SK-N-SH treated with all-trans-retinoic acid at 6 μM for 48 hours (cell line): Measurements from ENCODE around the gene COL24A1.

Source experiments
- ATAC-seq: fragments of 200-7000 bp; cut with Tn5 transposase; 3 replicates; pipeline ENCODE4 v1.9.1; 2020; ENCODE audit warnings: mild to moderate bottlenecking, moderate library complexity
- ARNTL ChIP-seq: fragments of 450-650 bp; formaldehyde crosslinking; IDR thresholded peaks from 2 replicates; pipeline ENCODE4 v1.5.0; 2020; ENCODE audit warnings: low read depth, mild to moderate bottlenecking, moderate library complexity, borderline replicate concordance
- BACH2 ChIP-seq: fragments of 250-450 bp; sonication (Bioruptor Pico); IDR thresholded peaks from 2 replicates; pipeline ENCODE4 v1.9.0; 2021; ENCODE audit warnings: mild to moderate bottlenecking, borderline replicate concordance
- CREB5 ChIP-seq: fragments of 250-450 bp; sonication (Bioruptor Pico); IDR thresholded peaks from 2 replicates; pipeline ENCODE4 v1.5.1; 2020; ENCODE audit warnings: low read depth, mild to moderate bottlenecking, moderate library complexity
- CSDC2 ChIP-seq: fragments of 250-450 bp; sonication (Bioruptor Pico); IDR thresholded peaks from 2 replicates; pipeline ENCODE4 v1.5.0; 2020; ENCODE audit warnings: mild to moderate bottlenecking, moderate library complexity
- CSRNP3 ChIP-seq: fragments of 250-450 bp; sonication (Bioruptor Pico); IDR thresholded peaks from 2 replicates; pipeline ENCODE4 v1.5.1; 2021; ENCODE audit warnings: mild to moderate bottlenecking, moderate library complexity
- ESRRG ChIP-seq: fragments of 250-450 bp; sonication (Bioruptor Pico); IDR thresholded peaks from 2 replicates; pipeline ENCODE4 v1.6.1; 2021; ENCODE audit warnings: mild to moderate bottlenecking
- GLIS3 ChIP-seq: fragments of 250-450 bp; sonication (Bioruptor Pico); IDR thresholded peaks from 2 replicates; pipeline ENCODE4 v1.5.0; 2020; ENCODE audit warnings: mild to moderate bottlenecking, moderate library complexity
- OSR1 ChIP-seq: fragments of 250-450 bp; sonication (Bioruptor Pico); IDR thresholded peaks from 2 replicates; pipeline ENCODE4 v1.8.0; 2022; ENCODE audit warnings: moderate library complexity, mild to moderate bottlenecking, inconsistent platforms
- PATZ1 ChIP-seq: fragments of 250-450 bp; sonication (Bioruptor Pico); IDR thresholded peaks from 2 replicates; pipeline ENCODE4 v1.8.0; 2020; ENCODE audit warnings: mild to moderate bottlenecking, moderate library complexity, borderline replicate concordance
- PPARA ChIP-seq: fragments of 250-450 bp; sonication (Bioruptor Pico); IDR thresholded peaks from 2 replicates; pipeline ENCODE4 v1.5.0; 2020; ENCODE audit warnings: mild to moderate bottlenecking, borderline replicate concordance
- RARB ChIP-seq: fragments of 250-450 bp; sonication (Bioruptor Pico); IDR thresholded peaks from 2 replicates; pipeline ENCODE4 v1.8.0; 2021; ENCODE audit warnings: mild to moderate bottlenecking, moderate library complexity
- SNAI2 ChIP-seq: fragments of 250-450 bp; sonication (Bioruptor Pico); IDR thresholded peaks from 2 replicates; pipeline ENCODE4 v1.5.0; 2020; ENCODE audit warnings: mild to moderate bottlenecking, moderate library complexity
- TCF4 ChIP-seq: fragments of 250-450 bp; sonication (Bioruptor Pico); IDR thresholded peaks from 2 replicates; pipeline ENCODE4 v1.8.0; 2021; ENCODE audit warnings: mild to moderate bottlenecking, moderate library complexity, borderline replicate concordance
- ZC3H10 ChIP-seq: fragments of 250-450 bp; sonication (Bioruptor Pico); IDR thresholded peaks from 2 replicates; pipeline ENCODE4 v1.5.1; 2021; ENCODE audit warnings: mild to moderate bottlenecking, moderate library complexity
- ZFP3 ChIP-seq: fragments of 250-450 bp; sonication (Bioruptor Pico); IDR thresholded peaks from 2 replicates; pipeline ENCODE4 v1.5.0; 2020; ENCODE audit warnings: mild to moderate bottlenecking, moderate library complexity
- ZFP30 ChIP-seq: fragments of 450-650 bp; formaldehyde crosslinking; IDR thresholded peaks from 2 replicates; pipeline ENCODE4 v1.5.0; 2022; ENCODE audit warnings: mild to moderate bottlenecking, moderate library complexity
- ZNF565 ChIP-seq: fragments of 450-650 bp; formaldehyde crosslinking; conservative IDR thresholded peaks from 2 replicates; pipeline ENCODE4 v1.5.0; 2020; ENCODE audit warnings: low read depth, mild to moderate bottlenecking, moderate library complexity
- ZNF8 ChIP-seq: fragments of 450-650 bp; formaldehyde crosslinking; IDR thresholded peaks from 2 replicates; pipeline ENCODE4 v1.5.0; 2020; ENCODE audit warnings: mild to moderate bottlenecking, moderate library complexity
- TF ChIP-seq, protein P1 (sequence below): fragments of 250-450 bp; sonication (Bioruptor Pico); IDR thresholded peaks from 2 replicates; pipeline ENCODE4 v1.5.0; 2020; ENCODE audit warnings: mild to moderate bottlenecking, moderate library complexity
- TF ChIP-seq, protein P2 (sequence below): fragments of 250-450 bp; sonication (Bioruptor Pico); IDR thresholded peaks from 2 replicates; pipeline ENCODE4 v1.8.0; 2021; ENCODE audit warnings: low read depth, mild to moderate bottlenecking, moderate library complexity, borderline replicate concordance

The COL24A1 gene

GRCh38 chr1:85849660-85850059, 306.9 kb downstream of the COL24A1 start:
- no peak for TF ChIP-seq CSRNP3 (CRISPR knock-in tag)
- TF ChIP-seq ZNF565 (CRISPR knock-in tag), result no peak
- no peak for TF ChIP-seq PATZ1
- TF ChIP-seq ZNF8 (CRISPR knock-in tag), result no peak
- TF ChIP-seq ESRRG (CRISPR knock-in tag), result no peak
- no peak for TF ChIP-seq PPARA (CRISPR knock-in tag)
- no peak for TF ChIP-seq ZC3H10
- TF ChIP-seq CSDC2, result no peak
- no peak for TF ChIP-seq ZFP3 (CRISPR knock-in tag)
- TF ChIP-seq, protein P1, sequence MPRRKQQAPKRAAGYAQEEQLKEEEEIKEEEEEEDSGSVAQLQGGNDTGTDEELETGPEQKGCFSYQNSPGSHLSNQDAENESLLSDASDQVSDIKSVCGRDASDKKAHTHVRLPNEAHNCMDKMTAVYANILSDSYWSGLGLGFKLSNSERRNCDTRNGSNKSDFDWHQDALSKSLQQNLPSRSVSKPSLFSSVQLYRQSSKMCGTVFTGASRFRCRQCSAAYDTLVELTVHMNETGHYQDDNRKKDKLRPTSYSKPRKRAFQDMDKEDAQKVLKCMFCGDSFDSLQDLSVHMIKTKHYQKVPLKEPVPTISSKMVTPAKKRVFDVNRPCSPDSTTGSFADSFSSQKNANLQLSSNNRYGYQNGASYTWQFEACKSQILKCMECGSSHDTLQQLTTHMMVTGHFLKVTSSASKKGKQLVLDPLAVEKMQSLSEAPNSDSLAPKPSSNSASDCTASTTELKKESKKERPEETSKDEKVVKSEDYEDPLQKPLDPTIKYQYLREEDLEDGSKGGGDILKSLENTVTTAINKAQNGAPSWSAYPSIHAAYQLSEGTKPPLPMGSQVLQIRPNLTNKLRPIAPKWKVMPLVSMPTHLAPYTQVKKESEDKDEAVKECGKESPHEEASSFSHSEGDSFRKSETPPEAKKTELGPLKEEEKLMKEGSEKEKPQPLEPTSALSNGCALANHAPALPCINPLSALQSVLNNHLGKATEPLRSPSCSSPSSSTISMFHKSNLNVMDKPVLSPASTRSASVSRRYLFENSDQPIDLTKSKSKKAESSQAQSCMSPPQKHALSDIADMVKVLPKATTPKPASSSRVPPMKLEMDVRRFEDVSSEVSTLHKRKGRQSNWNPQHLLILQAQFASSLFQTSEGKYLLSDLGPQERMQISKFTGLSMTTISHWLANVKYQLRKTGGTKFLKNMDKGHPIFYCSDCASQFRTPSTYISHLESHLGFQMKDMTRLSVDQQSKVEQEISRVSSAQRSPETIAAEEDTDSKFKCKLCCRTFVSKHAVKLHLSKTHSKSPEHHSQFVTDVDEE (CRISPR knock-in tag), result no peak
- no peak for ATAC-seq

- ATAC-seq, result no peak
- TF ChIP-seq ZFP3 (CRISPR knock-in tag), result no peak
- no peak for TF ChIP-seq PATZ1
- TF ChIP-seq ZNF565 (CRISPR knock-in tag), result no peak
- no peak for TF ChIP-seq RARB (CRISPR knock-in tag)
- TF ChIP-seq GLIS3 (CRISPR knock-in tag), result no peak
- TF ChIP-seq BACH2 (CRISPR knock-in tag), result no peak
- TF ChIP-seq, protein P2, sequence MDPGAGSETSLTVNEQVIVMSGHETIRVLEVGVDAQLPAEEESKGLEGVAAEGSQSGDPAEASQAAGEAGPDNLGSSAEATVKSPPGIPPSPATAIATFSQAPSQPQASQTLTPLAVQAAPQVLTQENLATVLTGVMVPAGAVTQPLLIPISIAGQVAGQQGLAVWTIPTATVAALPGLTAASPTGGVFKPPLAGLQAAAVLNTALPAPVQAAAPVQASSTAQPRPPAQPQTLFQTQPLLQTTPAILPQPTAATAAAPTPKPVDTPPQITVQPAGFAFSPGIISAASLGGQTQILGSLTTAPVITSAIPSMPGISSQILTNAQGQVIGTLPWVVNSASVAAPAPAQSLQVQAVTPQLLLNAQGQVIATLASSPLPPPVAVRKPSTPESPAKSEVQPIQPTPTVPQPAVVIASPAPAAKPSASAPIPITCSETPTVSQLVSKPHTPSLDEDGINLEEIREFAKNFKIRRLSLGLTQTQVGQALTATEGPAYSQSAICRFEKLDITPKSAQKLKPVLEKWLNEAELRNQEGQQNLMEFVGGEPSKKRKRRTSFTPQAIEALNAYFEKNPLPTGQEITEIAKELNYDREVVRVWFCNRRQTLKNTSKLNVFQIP (CRISPR knock-in tag), result no peak
- TF ChIP-seq ESRRG (CRISPR knock-in tag), result no peak
- no peak for TF ChIP-seq ARNTL (CRISPR knock-in tag)
- TF ChIP-seq CREB5, result no peak
Observed at GRCh38 chr1:85847356-85847755, 309.2 kb downstream of the COL24A1 start.

DNA sequence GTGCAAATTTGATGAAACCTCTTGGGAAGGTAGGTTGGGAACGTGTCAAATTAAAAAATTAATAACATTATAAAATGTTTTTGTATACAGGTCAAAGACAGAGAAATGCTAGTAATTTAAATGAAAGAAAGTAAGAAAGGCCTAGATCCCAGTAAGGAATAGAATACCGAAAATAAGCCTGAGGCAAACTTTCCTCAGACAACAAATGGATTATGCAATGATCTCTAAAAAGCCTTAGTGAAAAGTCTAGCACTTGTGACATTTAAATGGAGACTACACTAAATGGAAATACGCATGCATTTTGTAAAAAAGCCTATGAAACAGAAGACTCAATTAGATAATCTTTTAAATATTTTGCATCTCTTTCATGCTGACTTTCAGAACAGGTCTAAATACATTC, 309.9 kb downstream of the COL24A1 start:
- TF ChIP-seq BACH2 (CRISPR knock-in tag) (no peak), SNAI2 (CRISPR knock-in tag) (no peak)
- no peak for ATAC-seq

DNA sequence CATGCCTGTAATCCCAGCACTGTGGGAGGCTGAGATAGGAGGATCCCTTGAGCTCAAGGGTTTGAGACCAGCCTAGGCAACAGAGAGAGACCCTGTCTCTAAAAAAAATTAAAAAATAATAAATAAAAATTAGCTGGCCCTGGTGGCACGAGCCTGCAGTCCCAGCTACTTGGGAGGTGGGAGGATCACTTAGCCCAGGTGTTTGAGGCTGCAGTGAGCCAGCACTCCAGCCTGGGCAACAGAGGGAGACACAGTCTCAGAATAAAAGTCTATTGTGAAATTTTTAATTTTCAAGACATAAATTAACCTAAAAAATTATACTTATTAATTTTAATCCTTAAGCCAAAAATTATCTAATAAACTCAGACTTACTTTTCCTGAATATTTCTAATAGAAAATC, 317.1 kb downstream of the COL24A1 start:
- TF ChIP-seq OSR1 (CRISPR knock-in tag) (no peak), ARNTL (CRISPR knock-in tag) (no peak), ZFP30 (CRISPR knock-in tag) (no peak), ZFP3 (CRISPR knock-in tag) (no peak), ZNF8 (CRISPR knock-in tag) (no peak), TCF4 (CRISPR knock-in tag) (no peak)
- TF ChIP-seq, protein P1 (CRISPR knock-in tag), result no peak
- ATAC-seq, result no peak
